Osteoblast (primary cell): ENCODE data around the gene CHRNB4. TPM values are rescaled to one million over a fixed set of nuclear protein-coding genes. Genes with fewer than 3 reads are reported as not detected.
A peak's percentile ranks its signal among the peaks of the same experiment; 100 is the strongest.

ENCODE experiments used
- DNase-seq: peaks from one replicate; pipeline ENCODE4 v3.0.0; 2011; ENCODE audit warnings: low spot score, mixed read lengths; ENCODE audit not compliant: insufficient read length; ENCODE audit errors: missing footprints
- H2AFZ ChIP-seq: 2 replicates; pipeline ENCODE4 v1.6.0; 2011; ENCODE audit warnings: mild to moderate bottlenecking, low read length
- H3K27ac ChIP-seq: 2 replicates; pipeline ENCODE4 v1.5.1; 2011; ENCODE audit warnings: mild to moderate bottlenecking, low read depth, low read length, moderate library complexity
- H3K27me3 ChIP-seq: 2 replicates; pipeline ENCODE4 v1.6.0; 2012; ENCODE audit warnings: mild to moderate bottlenecking, control low read depth, inconsistent platforms, low read length, moderate library complexity; ENCODE audit not compliant: insufficient read depth
- H3K36me3 ChIP-seq: 2 replicates; pipeline ENCODE4 v1.5.1; 2011; ENCODE audit warnings: mild to moderate bottlenecking, low read length, control low read depth, moderate library complexity; ENCODE audit not compliant: insufficient read depth
- H3K4me1 ChIP-seq: 2 replicates; pipeline ENCODE4 v1.5.1; 2011; ENCODE audit warnings: mild to moderate bottlenecking, low read length, control low read depth, moderate library complexity; ENCODE audit not compliant: insufficient read depth
- H3K4me2 ChIP-seq: 2 replicates; pipeline ENCODE4 v1.6.0; 2011; ENCODE audit warnings: mild to moderate bottlenecking, low read length; ENCODE audit not compliant: insufficient read depth
- H3K4me3 ChIP-seq: fragments of 200-600 bp; sonication (generic); 3 replicates; pipeline ENCODE4 v1.5.1; 2012; ENCODE audit warnings: mild to moderate bottlenecking, low read length, inconsistent platforms; ENCODE audit not compliant: insufficient read depth
- H3K79me2 ChIP-seq: 2 replicates; pipeline ENCODE4 v1.6.0; 2012; ENCODE audit warnings: mild to moderate bottlenecking, low read length, control low read depth, inconsistent platforms; ENCODE audit not compliant: insufficient read depth
- H3K9me3 ChIP-seq: 2 replicates; pipeline ENCODE4 v1.5.1; 2011; ENCODE audit warnings: low read depth, low read length, control low read depth
- H4K20me1 ChIP-seq: 2 replicates; pipeline ENCODE4 v1.6.0; 2012; ENCODE audit warnings: mild to moderate bottlenecking, low read length, control low read depth; ENCODE audit not compliant: insufficient read depth
- total RNA-seq: library from RNA; depleted of rRNA; stranded (reverse); fragments of >200 nt; gene quantifications from 2 replicates; pipeline ENCODE4 v1.2.3, GENCODE V29; 2012
- TF ChIP-seq, protein P1 (sequence below): IDR thresholded peaks from 2 replicates; pipeline ENCODE4 v1.5.1; 2011; ENCODE audit warnings: mild to moderate bottlenecking, low read depth, low read length, moderate library complexity; ENCODE audit errors: extremely low read depth

The CHRNB4 gene
- total RNA-seq, 1 donor, result not detected

DNA sequence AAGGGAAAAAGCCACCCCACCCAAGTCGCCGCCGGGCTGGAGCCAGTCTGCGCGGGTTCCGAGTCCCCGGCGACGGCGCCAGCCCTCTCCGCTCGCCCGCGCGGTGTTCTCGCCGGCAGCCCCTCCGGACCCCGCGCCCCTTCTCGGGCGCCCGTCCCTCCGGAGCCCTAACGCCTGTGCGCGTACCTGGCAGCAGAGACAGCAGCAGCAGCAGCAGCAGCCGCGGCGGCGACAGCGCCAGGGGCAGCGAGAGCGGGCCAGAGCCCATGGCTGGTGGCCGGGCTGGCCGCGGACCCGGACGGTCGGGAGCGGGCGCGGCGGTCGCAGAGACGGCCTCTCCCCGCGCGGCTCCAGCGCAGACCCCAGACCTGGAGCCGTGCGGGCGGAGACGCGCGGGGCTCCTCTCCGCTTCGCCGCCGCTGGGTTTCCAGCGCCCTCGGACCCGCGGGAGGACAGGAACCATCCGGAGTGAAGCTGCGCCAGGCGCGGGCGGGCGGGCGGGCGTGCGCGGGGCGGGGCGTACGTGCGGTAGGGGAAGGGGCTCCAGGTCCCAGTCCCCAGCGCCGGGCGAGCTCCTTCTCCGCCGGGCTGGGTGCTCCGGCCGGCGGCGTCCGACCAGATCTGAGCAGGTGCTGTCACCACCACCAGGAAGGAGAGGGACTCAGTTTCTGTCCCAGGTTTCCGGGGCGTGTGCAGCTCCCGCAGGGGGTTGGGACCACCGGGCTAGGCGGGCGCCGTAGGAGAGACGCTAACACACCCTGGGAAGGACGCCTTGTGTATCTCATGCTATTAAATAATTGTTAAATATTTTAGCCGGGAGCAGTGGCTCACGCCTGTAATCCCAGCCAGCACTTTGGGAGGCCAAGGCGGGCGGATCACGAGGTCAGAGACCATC is 20.2 kb downstream of the CHRNB4 start, which contains the start of gene CHRNA3:
Gene CHRNA3 (minus strand): TSS at position 470 of the 895 bp plus-strand sequence. CDS start 202 bp downstream, at position 268.
- H3K4me1 ChIP-seq, result peaks cover 3% of the 10 kb centered on the region
- DNase-seq, result peak; percentile 32
- H3K9me3 ChIP-seq, result no peaks in the 10 kb centered on the region
- H3K36me3 ChIP-seq, result no peaks in the 10 kb centered on the region
- no peak within 1 kb of the TSS for H2AFZ ChIP-seq
- no peaks in the 10 kb centered on the region for H3K79me2 ChIP-seq
- H3K27me3 ChIP-seq, result peaks cover 50% of the 10 kb centered on the region
- H3K27ac ChIP-seq, result no peak within 1 kb of the TSS
- H4K20me1 ChIP-seq, result no peaks in the 10 kb centered on the region
- no peak within 1 kb of the TSS for H3K4me2 ChIP-seq
- TF ChIP-seq, protein P1, sequence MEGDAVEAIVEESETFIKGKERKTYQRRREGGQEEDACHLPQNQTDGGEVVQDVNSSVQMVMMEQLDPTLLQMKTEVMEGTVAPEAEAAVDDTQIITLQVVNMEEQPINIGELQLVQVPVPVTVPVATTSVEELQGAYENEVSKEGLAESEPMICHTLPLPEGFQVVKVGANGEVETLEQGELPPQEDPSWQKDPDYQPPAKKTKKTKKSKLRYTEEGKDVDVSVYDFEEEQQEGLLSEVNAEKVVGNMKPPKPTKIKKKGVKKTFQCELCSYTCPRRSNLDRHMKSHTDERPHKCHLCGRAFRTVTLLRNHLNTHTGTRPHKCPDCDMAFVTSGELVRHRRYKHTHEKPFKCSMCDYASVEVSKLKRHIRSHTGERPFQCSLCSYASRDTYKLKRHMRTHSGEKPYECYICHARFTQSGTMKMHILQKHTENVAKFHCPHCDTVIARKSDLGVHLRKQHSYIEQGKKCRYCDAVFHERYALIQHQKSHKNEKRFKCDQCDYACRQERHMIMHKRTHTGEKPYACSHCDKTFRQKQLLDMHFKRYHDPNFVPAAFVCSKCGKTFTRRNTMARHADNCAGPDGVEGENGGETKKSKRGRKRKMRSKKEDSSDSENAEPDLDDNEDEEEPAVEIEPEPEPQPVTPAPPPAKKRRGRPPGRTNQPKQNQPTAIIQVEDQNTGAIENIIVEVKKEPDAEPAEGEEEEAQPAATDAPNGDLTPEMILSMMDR, result no peak
- H3K4me3 ChIP-seq, result no peak within 1 kb of the TSS

DNA sequence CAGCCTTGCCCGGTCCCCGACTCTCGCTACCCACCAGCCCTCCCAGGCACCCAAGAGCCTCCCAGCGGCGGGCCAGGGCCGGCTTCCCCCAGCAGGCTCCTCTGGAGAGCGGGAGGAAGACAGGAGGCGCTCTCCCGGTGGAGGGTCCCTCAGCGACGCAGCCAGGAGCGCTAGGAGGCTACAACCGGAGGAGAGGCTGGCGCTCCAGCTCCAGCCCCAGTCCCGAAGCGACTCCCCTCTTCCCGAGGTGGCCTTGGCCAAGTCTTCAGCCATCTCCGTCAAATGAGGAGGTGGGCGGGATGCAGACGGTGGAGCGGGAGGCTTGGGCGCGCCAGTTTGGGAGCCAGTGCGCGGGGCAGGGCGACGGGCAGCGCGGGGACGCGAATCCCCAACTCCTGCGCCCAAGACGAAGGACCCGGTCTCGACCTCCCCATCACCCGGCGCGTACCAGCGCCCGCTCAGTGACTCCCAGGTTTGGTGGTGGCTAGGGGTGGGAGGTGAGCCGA is 20.9 kb downstream of the CHRNB4 start:
- no peak overlapping the region for H2AFZ ChIP-seq
- DNase-seq, result peak; percentile 91
- no peak overlapping the region for H3K4me3 ChIP-seq
- H3K27me3 ChIP-seq, result peaks cover 47% of the 10 kb centered on the region
- H3K4me2 ChIP-seq, result no peak overlapping the region
- TF ChIP-seq, protein P1, result no peak
- H3K9me3 ChIP-seq, result no peaks in the 10 kb centered on the region
- no peak overlapping the region for H3K27ac ChIP-seq
- H3K4me1 ChIP-seq, result peaks cover 3% of the 10 kb centered on the region
- no peaks in the 10 kb centered on the region for H3K36me3 ChIP-seq
- no peaks in the 10 kb centered on the region for H3K79me2 ChIP-seq
- H4K20me1 ChIP-seq, result no peaks in the 10 kb centered on the region

DNA sequence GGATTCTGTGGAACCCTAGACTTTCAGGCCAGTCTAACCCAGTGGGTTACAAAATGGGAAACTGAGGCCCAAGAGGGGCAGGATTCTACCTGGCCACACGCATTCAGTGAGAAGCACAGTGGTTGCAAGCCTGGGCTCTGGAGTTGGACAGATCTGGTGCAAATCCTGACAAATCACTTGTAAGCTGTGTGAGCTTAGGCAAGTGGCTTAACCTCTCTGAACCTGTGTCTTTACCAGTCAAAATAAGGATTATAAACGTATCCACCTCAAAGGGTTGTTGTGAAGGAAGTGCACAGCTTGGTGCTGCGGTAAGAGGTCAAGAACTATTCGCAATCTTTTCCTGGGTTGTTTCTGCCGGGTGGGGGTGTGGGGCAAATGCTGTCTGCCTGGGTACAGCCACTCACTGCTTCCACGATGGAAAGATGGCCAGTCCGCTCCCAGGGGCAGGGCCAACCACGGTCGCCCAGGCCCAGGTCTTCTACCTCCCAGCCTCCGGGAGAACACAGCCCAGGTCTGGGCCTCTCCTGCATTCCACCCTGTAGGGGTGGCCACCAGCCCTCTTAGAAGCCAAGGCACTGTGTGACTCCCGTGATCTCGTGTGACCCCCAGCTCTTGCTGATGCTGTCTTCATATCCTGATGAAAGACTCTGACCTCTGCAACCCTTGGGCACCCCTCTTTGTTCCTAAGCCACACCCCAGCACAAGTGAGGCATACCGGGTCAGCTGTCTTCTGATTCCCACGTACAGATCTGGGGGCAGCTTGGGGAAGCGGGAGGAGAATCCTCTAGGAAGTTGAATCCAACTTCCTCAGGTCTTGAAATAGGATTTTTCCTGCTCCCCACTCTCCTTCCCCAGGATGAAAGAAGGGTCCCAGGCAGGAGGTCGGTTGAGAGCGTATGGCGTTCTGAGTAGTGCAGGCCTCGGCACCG is 21.7 kb downstream of the CHRNB4 start:
- H4K20me1 ChIP-seq, result no peaks in the 10 kb centered on the region
- peak overlapping the region; percentile 49 for H3K4me2 ChIP-seq
- H3K27me3 ChIP-seq, result peaks cover 46% of the 10 kb centered on the region
- DNase-seq, result peak; percentile 72
- H3K4me3 ChIP-seq, result no peak overlapping the region
- no peaks in the 10 kb centered on the region for H3K79me2 ChIP-seq
- H3K27ac ChIP-seq, result no peak overlapping the region
- H3K4me1 ChIP-seq, result peaks cover 3% of the 10 kb centered on the region
- H2AFZ ChIP-seq, result no peak overlapping the region
- no peaks in the 10 kb centered on the region for H3K9me3 ChIP-seq
- no peaks in the 10 kb centered on the region for H3K36me3 ChIP-seq
- TF ChIP-seq, protein P1, result no peak
